H9 (cell line): Measurements from ENCODE around the gene NEDD4. TPM values are rescaled to one million over a fixed set of nuclear protein-coding genes. Genes with fewer than 3 reads are reported as not detected.

Experiments
- DNase-seq: peaks from one replicate; pipeline ENCODE4 v3.0.0-alpha.2; 2017
- H2AFZ ChIP-seq: one replicate; pipeline ENCODE4 v1.6.1; 2013; ENCODE audit warnings: mild to moderate bottlenecking, low read length, control low read depth, moderate library complexity
- H2AK5ac ChIP-seq: 2 replicates; pipeline ENCODE4 v1.6.1; 2013; ENCODE audit warnings: low read length, control low read depth, mixed read lengths; ENCODE audit not compliant: insufficient read length
- H2BK120ac ChIP-seq: one replicate; pipeline ENCODE4 v1.6.1; 2013; ENCODE audit warnings: low read depth, mild to moderate bottlenecking, low read length, control low read depth, inconsistent platforms; ENCODE audit not compliant: poor library complexity, severe bottlenecking
- H2BK12ac ChIP-seq: 2 replicates; pipeline ENCODE4 v1.6.1; 2013; ENCODE audit warnings: low read length, control low read depth, mixed read lengths, low read depth; ENCODE audit not compliant: insufficient read length
- H2BK15ac ChIP-seq: 2 replicates; pipeline ENCODE4 v1.6.1; 2013; ENCODE audit warnings: low read depth, low read length, control low read depth
- H2BK20ac ChIP-seq: one replicate; pipeline ENCODE4 v1.6.1; 2013; ENCODE audit warnings: low read depth, mild to moderate bottlenecking, low read length, control low read depth, inconsistent platforms; ENCODE audit not compliant: poor library complexity, severe bottlenecking
- H2BK5ac ChIP-seq: 2 replicates; pipeline ENCODE4 v1.6.1; 2013; ENCODE audit warnings: low read length, control low read depth, mixed read lengths; ENCODE audit not compliant: insufficient read length
- H3K14ac ChIP-seq: 2 replicates; pipeline ENCODE4 v1.6.1; 2013; ENCODE audit warnings: low read length, control low read depth; ENCODE audit not compliant: insufficient read depth
- H3K18ac ChIP-seq: 2 replicates; pipeline ENCODE4 v1.6.1; 2013; ENCODE audit warnings: low read depth, mild to moderate bottlenecking, mixed read lengths, low read length, control low read depth; ENCODE audit not compliant: insufficient read length
- H3K23ac ChIP-seq: 2 replicates; pipeline ENCODE4 v1.6.1; 2013; ENCODE audit warnings: low read length, control low read depth, mixed read lengths, low read depth; ENCODE audit not compliant: insufficient read length
- H3K23me2 ChIP-seq: 2 replicates; pipeline ENCODE4 v1.6.1; 2013; ENCODE audit warnings: low read depth, mild to moderate bottlenecking, mixed read lengths, low read length, control low read depth; ENCODE audit not compliant: insufficient read length, poor library complexity, severe bottlenecking
- H3K27ac ChIP-seq: 2 replicates; pipeline ENCODE4 v1.5.1; 2013; ENCODE audit warnings: low read length, control low read depth, mixed read lengths, low read depth; ENCODE audit not compliant: insufficient read length
- H3K27me3 ChIP-seq: 2 replicates; pipeline ENCODE4 v1.6.1; 2013; ENCODE audit warnings: low read length, control low read depth, inconsistent platforms; ENCODE audit not compliant: insufficient read depth
- H3K4ac ChIP-seq: 2 replicates; pipeline ENCODE4 v1.6.1; 2013; ENCODE audit warnings: low read depth, mild to moderate bottlenecking, control low read depth, inconsistent platforms, low read length, moderate library complexity
- H3K4me1 ChIP-seq: 2 replicates; pipeline ENCODE4 v1.6.1; 2013; ENCODE audit warnings: low read length, control low read depth, inconsistent platforms; ENCODE audit not compliant: insufficient read depth
- H3K4me2 ChIP-seq: 2 replicates; pipeline ENCODE4 v1.6.1; 2013; ENCODE audit warnings: low read length, control low read depth, mixed read lengths; ENCODE audit not compliant: insufficient read length, insufficient read depth
- H3K56ac ChIP-seq: 2 replicates; pipeline ENCODE4 v1.6.1; 2013; ENCODE audit warnings: low read depth, mild to moderate bottlenecking, mixed read lengths, low read length, control low read depth; ENCODE audit not compliant: insufficient read length
- H3K79me1 ChIP-seq: 2 replicates; pipeline ENCODE4 v1.6.1; 2013; ENCODE audit warnings: low read depth, mild to moderate bottlenecking, moderate library complexity, low read length, control low read depth, inconsistent platforms; ENCODE audit not compliant: insufficient read depth, poor library complexity, severe bottlenecking
- H3K79me2 ChIP-seq: 2 replicates; pipeline ENCODE4 v1.6.1; 2013; ENCODE audit warnings: low read length, control low read depth, inconsistent platforms; ENCODE audit not compliant: insufficient read depth
- H3K9ac ChIP-seq: 2 replicates; pipeline ENCODE4 v1.6.1; 2013; ENCODE audit warnings: low read length, control low read depth, mixed read lengths; ENCODE audit not compliant: insufficient read length; ENCODE audit errors: extremely low read depth
- H3K9me3 ChIP-seq: one replicate; pipeline ENCODE4 v1.6.1; 2013; ENCODE audit warnings: low read depth, low read length, inconsistent platforms; ENCODE audit not compliant: control insufficient read depth
- H3T11ph ChIP-seq: one replicate; pipeline ENCODE4 v1.6.1; 2013; ENCODE audit warnings: mild to moderate bottlenecking, low read length, control low read depth, inconsistent platforms
- H4K20me1 ChIP-seq: one replicate; pipeline ENCODE4 v1.6.1; 2013; ENCODE audit not compliant: control insufficient read depth, insufficient read length, insufficient read depth
- H4K5ac ChIP-seq: 2 replicates; pipeline ENCODE4 v1.6.1; 2013; ENCODE audit warnings: low read depth, mild to moderate bottlenecking, mixed read lengths, low read length, control low read depth; ENCODE audit not compliant: insufficient read length
- H4K8ac ChIP-seq: replicated peaks from 2 replicates; pipeline ENCODE4 v1.6.1; 2013; ENCODE audit warnings: low read length, control low read depth, mixed read lengths, low read depth; ENCODE audit not compliant: insufficient read length
- H4K91ac ChIP-seq: 2 replicates; pipeline ENCODE4 v1.6.1; 2013; ENCODE audit warnings: low read depth, mild to moderate bottlenecking, moderate library complexity, mixed read lengths, low read length, control low read depth; ENCODE audit not compliant: insufficient read length
- H3K27ac Mint-ChIP-seq, 3 experiments: 2 replicates in 2 of 3; 3 replicates in 1 of 3; pipeline ENCODE4 v1.8.0; 2020 to 2021; ENCODE audit warnings: mixed read lengths in 3 of 3, mild to moderate bottlenecking in 1 of 3, moderate library complexity in 1 of 3
- H3K27me3 Mint-ChIP-seq: 2 replicates; pipeline ENCODE4 v1.8.0; 2021; ENCODE audit warnings: low read depth, mild to moderate bottlenecking, moderate library complexity, mixed read lengths
- H3K36me3 Mint-ChIP-seq, 3 experiments: 2 replicates in 2 of 3; 3 replicates in 1 of 3; pipeline ENCODE4 v1.8.0; 2020 to 2021; ENCODE audit warnings: low read depth in 3 of 3, mixed read lengths in 3 of 3; ENCODE audit not compliant: insufficient read depth in 1 of 3
- H3K4me1 Mint-ChIP-seq, 2 experiments: 2 replicates each; pipeline ENCODE4 v1.8.0; 2020; ENCODE audit warnings: mixed read lengths in 2 of 2
- H3K4me3 Mint-ChIP-seq, 2 experiments: 2 replicates in 1 of 2; 3 replicates in 1 of 2; pipeline ENCODE4 v1.8.0; 2020 to 2021; ENCODE audit warnings: mild to moderate bottlenecking in 2 of 2, mixed read lengths in 2 of 2, moderate library complexity in 1 of 2
- H3K9me3 Mint-ChIP-seq, 2 experiments: 2 replicates in 1 of 2; 3 replicates in 1 of 2; pipeline ENCODE4 v1.8.0; 2020; ENCODE audit warnings: mild to moderate bottlenecking in 2 of 2, mixed read lengths in 2 of 2, moderate library complexity in 1 of 2
- CTCF ChIP-seq: fragments of 200-600 bp; sonication (generic); conservative IDR thresholded peaks from 3 replicates; pipeline ENCODE4 v1.8.0; 2021; ENCODE audit warnings: antibody characterized with exemption, mild to moderate bottlenecking
- WGBS: extraction: QIAGEN DNeasy Blood & Tissue Kit; methylation state at CpG from one replicate; pipeline ENCODE4 v1.1.7; 2013; ENCODE audit warnings: missing lambda C conversion rate, low lambda C conversion rate, mixed read lengths; ENCODE audit not compliant: insufficient read length; ENCODE audit errors: extremely low coverage; 5-methylcytosine and 5-hydroxymethylcytosine counted together
- total RNA-seq: library from RNA; stranded (reverse); gene quantifications from 2 replicates; pipeline ENCODE4 v1.2.1, GENCODE V29; 2021

Gene NEDD4
- total RNA-seq, 1 experiment from 2014 or later, result 9.6 TPM

GRCh38 chr15:56031836-56032235 is 38.4 kb upstream of the NEDD4 start:
- no peak overlapping the region for H3K14ac ChIP-seq
- H3K4ac ChIP-seq, result no peak overlapping the region
- no peak overlapping the region for H2BK5ac ChIP-seq
- DNase-seq, result no peak
- Mint-ChIP-seq H3K36me3 (no peaks in the 10 kb centered on the region), H3K9me3 (0 out of 5 replicates have a peak, but pooled peaks cover 0 to under 1% of the 10 kb centered on the region in 2 experiments), H3K4me3 (no peak overlapping the region), H3K27me3 (no peaks in the 10 kb centered on the region), H3K27ac (no peak overlapping the region), H3K4me1 (no peaks in the 10 kb centered on the region)
- H3K9ac ChIP-seq, result no peak overlapping the region
- H3K27me3 ChIP-seq, result no peaks in the 10 kb centered on the region
- no peak overlapping the region for H2BK12ac ChIP-seq
- H3K27ac ChIP-seq, result no peak overlapping the region
- no peak overlapping the region for H3K18ac ChIP-seq
- H2BK120ac ChIP-seq, result no peak overlapping the region
- H4K91ac ChIP-seq, result no peak overlapping the region
- no peak for TF ChIP-seq CTCF
- H3K79me2 ChIP-seq, result no peaks in the 10 kb centered on the region
- WGBS, result no CpG with 5 or more reads among the region's 6 CpGs
- no peak overlapping the region for H2AFZ ChIP-seq
- H2AK5ac ChIP-seq, result no peak overlapping the region
- H3K9me3 ChIP-seq, result no peaks in the 10 kb centered on the region
- no peak overlapping the region for H3K56ac ChIP-seq
- H4K8ac ChIP-seq, result no peak overlapping the region
- no peak overlapping the region for H4K5ac ChIP-seq
- no peak overlapping the region for H3K23ac ChIP-seq
- no peak overlapping the region for H3K4me2 ChIP-seq
- H3K79me1 ChIP-seq, result no peaks in the 10 kb centered on the region
- H2BK20ac ChIP-seq, result no peak overlapping the region
- H4K20me1 ChIP-seq, result no peaks in the 10 kb centered on the region
- H2BK15ac ChIP-seq, result no peak overlapping the region
- no peaks in the 10 kb centered on the region for H3K23me2 ChIP-seq
- no peak overlapping the region for H3T11ph ChIP-seq
- H3K4me1 ChIP-seq, result no peaks in the 10 kb centered on the region
